Measurements from ENCODE around the gene TAP1.
"Not testable (repeated sequence)": the region's sequence is repeated elsewhere in the genome, so short reads cannot be mapped to it uniquely, and the experiment has no call there.

TAP1 gene, protein sequence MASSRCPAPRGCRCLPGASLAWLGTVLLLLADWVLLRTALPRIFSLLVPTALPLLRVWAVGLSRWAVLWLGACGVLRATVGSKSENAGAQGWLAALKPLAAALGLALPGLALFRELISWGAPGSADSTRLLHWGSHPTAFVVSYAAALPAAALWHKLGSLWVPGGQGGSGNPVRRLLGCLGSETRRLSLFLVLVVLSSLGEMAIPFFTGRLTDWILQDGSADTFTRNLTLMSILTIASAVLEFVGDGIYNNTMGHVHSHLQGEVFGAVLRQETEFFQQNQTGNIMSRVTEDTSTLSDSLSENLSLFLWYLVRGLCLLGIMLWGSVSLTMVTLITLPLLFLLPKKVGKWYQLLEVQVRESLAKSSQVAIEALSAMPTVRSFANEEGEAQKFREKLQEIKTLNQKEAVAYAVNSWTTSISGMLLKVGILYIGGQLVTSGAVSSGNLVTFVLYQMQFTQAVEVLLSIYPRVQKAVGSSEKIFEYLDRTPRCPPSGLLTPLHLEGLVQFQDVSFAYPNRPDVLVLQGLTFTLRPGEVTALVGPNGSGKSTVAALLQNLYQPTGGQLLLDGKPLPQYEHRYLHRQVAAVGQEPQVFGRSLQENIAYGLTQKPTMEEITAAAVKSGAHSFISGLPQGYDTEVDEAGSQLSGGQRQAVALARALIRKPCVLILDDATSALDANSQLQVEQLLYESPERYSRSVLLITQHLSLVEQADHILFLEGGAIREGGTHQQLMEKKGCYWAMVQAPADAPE

DNA sequence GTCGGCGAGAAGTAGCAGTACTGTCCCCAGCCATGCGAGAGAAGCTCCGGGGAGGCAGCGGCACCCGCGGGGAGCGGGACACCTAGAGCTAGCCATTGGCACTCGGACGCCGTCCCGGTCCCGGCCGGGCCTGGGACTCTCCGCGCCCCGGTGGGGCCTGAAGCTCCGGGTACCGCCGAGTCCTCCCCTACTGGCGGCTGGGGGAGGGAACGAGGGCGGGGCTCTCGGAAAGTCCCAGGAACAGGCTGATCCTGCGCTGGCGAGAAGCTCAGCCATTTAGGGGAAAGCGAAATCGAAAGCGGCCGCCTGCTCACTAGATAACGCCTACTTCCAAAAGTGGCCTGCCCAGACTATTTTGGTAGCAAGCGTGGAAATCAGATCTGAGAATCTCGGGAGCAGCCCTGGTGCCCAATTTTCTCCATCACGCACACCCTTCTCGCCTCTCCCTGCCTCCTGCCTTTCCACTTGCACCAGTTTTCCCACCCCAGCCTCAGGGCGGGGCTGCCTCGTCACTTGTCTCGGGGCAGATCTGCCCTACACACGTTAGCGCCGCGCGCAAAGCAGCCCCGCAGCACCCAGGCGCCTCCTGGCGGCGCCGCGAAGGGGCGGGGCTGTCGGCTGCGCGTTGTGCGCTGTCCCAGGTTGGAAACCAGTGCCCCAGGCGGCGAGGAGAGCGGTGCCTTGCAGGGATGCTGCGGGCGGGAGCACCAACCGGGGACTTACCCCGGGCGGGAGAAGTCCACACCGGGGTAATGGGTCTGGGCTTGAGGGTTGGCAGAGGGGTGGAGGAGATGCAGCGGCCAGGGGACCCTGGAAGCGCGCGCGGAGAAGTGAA is at the start of gene TAP1, which contains the start of gene PSMB9:
Gene TAP1 (minus strand): TSS at position 164 of the 835 bp plus-strand sequence. CDS start 68 bp downstream, at position 96.
Gene PSMB9 (plus strand): TSS at position 652 of the 835 bp plus-strand sequence. CDS start 38 bp downstream, at position 690.
- DNase-seq = peak; percentile 97

DNA sequence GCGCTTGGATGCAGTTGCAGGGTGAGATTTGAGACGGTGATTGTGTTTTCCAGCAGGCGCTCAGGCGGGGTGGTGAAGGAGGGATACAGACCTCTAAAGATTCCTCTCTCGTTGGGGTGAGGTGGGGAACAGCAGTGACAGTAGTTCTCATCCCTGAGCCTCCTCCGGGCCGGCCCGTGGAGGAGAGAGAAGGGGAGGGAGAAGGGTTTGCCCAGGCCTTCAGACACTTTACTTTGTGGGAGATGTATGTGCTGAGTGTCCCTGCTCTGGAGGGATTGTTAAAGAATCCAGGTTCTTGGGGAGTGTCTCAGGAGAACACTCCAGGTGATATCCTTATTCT is 41.5 kb upstream of the TAP1 start:
- no peak for DNase-seq

DNA sequence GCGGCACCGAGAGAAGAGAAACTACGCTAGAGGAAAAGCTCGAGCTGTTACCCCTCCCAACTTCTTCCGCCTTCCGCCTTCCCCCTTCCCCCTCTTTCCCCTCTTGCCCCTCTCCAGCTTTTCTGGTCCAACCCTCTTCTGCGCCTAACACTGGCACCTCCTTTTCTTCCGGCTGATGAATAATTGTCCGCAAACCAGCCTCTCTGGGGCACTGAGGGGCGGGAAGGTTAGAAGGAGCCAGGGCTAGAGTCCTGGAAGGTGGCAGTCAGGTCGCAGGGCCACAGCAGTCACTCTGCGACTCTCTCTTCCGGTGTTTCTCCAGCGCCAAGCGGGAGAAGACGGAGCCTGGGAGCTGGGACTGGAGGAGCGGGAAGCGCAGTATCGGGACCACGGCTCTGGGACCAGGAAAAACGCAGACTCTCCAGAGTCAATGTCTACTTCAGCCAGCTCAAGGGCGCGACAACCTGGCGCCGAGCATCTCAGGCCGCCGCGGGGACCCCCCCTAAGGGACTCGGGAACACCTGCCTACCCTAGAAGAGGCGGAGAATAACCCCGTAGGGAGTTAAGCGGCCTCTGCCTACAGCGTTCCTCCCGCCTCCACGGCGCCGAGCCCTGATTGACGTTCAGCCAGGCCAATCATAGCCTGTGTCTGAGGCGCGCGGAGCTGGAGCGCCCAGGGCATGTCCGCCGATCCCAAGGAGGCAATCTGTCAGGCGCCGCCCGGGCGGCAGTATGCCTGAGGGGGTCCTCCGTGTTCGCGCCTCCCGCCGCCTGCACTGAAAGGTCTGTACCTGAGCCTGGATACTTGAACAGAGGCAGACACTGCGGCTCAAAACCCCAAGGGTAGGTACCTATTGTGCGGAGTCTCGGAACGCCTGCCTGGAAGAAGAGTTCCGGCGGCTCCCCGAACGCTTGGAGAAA is 40.8 kb upstream of the TAP1 start:
- peak; percentile 96 for DNase-seq

DNA sequence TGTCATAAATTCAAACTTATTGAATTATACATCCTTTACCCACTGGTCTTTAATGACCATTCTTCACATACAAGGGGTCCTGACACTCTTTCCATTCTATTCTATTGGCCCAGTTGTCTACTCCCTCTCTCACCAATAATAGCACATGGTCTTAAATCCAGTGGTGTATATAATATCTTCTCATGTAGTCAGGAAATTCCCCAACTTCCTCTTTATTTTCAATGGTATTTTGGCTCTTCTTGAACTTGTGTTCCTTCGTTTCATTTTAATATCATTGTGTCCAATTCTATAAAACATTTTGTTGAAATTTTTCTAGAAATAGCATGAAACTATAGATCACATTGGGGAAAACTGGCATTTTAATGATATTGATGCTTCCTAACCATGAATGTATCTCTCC is 37.3 kb upstream of the TAP1 start:
- no peak for DNase-seq

DNA sequence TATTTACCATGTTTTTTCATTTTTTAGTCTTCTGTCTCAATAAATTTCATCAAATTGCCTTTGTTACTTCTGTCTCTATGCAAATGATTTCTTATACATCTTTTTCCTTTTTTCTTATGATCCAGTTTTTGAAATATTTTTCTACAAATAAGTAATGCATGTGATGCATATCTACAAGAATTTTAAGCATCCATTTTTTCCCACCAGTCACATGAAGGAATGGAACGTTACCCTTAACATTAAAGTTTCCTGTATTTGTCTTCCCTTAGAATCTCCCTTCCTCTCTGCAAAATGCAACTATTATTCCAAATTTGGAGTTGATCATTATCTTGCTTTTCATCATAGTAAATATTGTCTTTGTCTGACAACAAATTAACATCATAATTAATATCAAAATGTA is 36.0 kb upstream of the TAP1 start:
- DNase-seq = no peak

DNA sequence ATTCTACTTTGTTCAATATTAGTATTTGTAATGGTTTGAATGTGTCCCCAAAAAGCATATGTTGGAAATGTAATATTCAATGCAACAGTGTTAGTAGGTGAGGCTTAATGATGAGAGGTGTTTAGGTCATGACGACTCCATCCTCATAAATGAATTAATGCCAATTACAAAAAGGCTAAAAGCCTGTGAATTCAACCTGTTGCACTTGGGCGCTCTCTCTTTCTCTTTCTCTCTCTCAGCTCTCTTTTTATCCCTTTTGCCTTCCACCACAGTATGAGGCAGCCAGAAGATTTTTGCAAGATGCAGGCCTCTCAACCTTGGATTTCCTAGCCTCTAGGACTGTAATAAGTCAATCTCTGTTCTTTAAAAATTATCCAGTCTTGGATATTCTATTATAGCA is 35.1 kb upstream of the TAP1 start:
- DNase-seq = no peak

DNA sequence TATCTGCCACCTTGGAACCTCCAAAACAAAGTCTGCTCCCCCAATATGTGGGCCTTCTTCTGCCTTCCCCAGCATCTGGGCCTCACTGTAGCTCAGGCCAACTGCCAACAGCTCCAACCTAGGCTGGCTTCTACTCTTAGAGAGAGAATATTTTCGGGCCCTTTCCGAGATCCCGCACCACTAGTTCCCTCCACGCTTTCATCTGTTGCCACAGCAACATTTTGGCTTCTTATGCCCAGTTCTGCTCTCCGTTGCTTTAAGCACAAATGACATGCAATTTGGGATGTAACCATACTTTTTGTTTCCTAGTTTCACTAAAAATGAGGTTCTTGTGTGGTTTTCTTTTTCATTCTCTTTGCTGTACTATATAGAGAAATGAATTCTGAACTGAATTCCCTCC is 34.1 kb upstream of the TAP1 start:
- no peak for DNase-seq

DNA sequence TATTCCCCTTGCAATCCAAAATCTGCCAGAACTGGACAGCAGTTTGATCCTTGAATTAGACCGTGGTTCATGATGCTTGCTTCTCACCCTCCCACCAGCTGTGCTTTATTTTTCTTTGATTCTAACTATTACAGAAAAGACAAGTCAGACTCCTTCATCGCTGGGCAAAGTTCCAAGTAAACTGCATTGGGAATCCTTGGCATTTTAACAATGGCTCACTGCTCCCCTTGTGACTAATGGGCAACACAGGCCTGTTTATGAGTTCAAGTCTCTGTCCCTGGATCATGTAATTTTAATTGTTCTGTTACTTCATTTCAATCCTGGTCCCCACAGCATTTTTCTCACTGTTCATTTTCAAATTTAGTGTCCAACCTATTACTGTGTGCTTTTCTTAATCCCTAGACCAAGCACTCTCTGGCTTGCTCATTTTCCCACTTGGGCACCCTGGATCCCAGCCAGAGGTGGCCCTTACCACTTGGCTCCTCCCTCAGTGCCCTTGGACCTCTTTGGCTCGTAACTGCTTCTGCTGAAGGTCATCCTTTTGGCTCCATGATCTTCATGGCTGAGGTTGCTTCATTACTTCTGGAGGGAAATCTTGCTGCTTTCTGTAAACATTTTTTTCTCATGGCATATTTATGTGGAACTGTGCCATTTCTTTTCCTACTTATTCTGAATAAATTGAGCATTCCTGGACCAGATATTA is 33.3 kb upstream of the TAP1 start:
- no peak for DNase-seq

DNA sequence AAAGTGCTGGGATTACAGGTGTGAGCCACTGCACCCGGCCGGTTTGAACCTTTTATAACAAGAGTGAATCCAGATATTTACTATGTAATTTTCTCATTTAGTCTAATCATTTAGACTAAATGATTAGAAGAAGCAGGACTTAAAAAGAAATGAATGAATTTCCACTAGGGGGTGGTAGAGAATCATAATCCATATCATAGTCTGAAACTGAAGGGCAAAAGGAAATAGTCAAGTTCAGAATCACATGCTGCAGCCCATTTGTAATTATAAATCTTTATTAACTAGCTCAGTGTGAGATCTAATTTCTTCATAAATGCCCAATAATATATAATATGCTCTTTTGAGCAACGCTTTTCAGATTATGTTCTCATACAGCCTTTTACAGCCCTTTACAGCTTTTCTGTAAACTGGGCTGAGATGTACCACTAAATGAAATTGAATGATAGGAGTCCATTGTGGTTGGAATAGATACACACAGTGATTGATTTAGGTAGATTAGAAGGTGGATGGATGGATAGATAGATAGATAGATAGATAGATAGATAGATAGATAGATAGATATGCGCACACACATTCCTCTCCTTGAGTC is 32.3 kb upstream of the TAP1 start:
- peak; percentile 80 for DNase-seq

DNA sequence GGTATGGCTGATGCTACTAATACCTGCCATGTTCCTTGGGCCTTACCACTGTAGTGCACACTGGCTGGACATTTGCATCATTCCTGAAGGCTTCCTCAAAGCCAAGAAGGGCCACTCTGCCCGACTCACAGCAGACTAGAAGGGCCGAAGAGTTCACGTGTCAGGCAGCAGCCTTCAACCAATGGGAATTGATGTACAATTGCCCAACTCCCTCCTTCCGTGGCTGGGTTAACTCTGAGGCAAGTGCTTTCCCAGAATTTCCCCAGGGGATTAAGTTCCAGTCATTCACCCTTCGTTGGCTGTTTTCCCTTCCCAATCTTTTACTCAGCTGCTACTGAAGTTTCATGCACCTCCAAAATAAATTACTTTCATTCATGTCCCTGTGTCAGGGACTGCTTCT is 30.3 kb upstream of the TAP1 start:
- no peak for DNase-seq

DNA sequence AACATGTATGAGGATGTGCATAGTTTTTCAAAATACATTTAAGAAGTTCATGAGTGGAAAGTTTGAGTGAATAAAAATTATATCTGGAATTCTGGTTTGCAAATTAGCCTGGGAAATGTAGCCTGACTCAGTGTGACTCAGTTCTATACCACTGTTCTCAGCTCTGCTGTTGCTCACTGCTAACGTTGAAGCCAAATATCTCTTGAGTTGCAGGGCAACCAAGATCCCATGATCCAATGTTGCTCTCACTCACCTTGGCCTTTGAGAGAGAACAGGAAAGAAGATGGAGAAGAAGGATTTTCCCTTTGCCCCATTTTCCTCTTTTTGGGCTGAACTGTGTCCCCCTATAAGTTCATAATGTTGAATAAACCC is 29.4 kb upstream of the TAP1 start:
- no peak for DNase-seq

DNA sequence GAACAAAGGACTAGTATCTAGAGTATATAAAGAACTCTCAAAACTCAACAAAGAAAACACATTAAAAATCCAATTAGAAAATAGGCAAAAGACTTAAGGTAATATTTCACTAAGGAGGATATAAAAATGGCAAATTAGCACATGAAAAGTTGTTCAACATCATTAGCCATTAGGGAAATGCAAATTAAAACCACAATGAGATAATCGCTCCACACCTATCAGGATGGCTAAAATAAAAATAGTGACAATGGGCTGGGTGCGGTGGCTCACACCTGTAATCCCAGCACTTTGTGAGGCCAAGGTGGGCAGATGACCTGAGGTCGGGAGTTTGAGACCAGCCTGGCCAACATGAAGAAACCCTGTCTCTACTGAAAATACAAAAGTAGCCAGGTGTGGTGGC is 27.5 kb upstream of the TAP1 start:
- DNase-seq = not testable (repeated sequence)

DNA sequence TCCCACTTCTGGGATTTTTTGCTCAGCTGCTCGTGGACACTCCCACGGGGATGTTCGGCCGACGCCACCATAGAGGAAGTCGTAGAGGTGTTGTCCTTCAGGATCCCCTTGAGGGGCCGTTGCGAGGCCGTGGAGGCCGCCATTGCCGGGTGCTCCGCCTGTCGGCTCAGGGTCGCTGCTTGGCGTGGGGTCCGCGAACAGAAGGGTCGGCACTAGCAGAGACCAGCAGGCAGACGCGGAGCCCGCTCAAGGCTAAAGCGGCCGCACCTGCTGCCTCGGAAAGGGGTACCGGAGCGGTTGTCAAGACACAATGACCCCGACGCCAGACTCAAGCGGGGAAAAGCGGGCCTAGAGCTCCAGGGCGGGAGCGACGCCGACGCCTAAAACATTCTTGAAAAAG is 26.2 kb upstream of the TAP1 start:
- no peak for DNase-seq

DNA sequence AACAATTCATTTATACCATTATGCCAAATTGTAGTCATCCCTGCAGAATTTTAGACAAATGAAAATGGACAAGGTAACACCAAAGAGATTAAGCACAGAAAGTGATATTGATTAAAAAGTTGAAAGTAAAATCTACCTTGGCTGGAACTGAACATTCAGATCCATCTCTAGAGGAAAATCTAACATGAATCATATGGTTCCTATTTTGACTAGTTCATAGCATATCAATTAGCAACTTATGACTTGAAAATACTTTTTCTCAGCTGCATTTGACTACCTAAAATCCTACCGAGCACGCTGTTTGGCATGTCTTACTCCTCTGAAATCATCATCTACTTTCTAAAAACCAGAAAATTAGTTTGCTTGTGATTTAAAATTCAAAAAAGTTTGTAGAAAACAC is 23.1 kb upstream of the TAP1 start:
- DNase-seq = no peak

DNA sequence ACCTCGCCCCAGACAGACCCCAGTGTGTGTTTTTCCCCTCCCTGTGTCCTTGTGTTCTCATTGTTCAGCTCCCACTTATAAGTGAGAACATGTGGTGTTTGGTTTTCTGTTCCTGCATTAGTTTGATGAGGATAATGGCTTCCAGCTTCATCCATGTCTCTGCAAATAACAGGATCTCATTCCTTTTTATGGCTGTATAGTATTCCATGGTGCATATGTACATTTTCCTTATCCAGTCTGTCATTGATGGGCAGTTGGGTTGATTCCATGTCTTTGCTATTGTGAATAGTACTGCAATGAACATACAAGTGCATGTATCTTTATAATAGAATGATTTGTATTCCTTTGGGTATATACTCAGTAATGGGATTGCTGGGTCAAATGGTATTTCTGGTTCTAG is 20.4 kb upstream of the TAP1 start:
- DNase-seq = not testable (repeated sequence)

DNA sequence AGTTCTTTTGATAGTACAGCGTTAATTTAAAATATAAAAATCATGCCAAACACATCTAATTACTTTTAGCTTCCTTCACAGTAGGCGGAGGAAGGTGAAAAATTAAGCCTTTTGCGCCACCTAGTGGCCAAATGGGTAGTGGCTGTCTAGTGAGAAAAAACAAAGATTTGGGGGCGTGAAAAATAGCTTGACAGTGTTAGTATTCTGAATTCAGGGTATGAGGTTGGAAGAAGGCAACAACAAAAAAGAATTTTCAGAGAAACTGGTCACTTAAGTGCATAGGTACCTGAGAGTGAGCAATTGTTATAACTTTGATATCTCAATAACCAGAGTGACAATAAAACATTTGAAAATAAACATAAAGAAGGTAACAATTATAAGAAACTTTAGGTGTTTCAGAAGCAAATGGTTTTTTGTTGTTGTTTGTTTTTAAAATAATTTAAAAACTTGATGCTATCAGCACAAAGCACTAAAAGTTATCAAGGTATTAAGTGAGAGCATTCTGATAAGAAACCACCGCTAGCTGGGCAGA is 14.8 kb upstream of the TAP1 start:
- peak; percentile 89 for DNase-seq

DNA sequence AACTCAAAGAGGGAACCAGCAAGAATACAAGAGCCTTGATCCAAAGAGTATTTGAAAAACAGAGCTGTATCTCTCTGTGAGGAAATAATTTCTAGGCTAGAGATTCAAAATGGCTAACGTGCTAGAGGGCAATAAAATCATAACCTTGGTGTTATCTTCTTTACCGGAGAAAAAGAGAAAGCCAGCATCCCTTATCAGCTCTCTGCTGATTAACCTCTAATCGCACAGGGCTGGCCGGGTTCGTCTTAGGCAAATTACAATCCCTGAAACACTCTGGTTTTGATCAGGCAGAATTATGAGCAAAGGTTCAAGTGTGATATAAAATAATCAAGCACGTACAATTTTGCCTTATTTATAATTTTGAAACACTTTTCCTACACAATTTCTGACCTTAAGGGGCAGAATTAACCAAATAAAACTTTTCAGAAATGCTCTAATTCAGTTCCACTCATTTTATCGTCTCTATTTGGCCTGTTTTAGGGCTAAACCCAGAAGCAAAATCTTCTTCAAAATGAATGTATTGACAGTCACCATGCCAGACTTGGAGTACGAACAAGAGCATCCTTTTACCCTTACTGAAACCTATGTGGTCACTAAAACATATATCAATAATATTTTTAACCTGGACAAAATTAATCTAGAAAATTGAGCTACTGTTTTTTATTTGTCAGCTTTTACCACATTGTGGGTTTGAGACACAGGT is 14.2 kb upstream of the TAP1 start:
- no peak for DNase-seq

DNA sequence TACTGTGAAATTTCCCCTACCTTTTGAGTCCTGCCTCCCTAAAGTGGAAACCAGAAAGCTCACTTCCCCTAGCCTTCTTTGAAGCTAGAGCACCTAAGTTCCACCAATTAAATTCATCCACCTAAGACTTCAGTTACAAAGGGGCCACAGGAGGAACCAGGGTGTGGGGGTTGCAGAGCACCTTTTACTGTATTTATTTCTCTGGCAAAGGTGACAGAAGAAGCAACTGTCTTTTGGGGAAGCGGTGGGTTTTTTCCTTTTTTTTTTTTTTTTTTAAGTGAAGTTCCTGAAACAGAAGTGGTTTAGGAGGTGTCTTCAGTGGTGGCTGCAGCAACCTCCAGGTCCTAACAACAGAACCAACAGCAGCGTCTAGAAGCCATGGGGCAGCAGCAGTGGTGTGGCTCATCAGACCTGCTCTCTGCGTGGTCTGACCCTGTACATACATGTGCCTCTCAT is 13.5 kb upstream of the TAP1 start:
- DNase-seq = peak; percentile 39

DNA sequence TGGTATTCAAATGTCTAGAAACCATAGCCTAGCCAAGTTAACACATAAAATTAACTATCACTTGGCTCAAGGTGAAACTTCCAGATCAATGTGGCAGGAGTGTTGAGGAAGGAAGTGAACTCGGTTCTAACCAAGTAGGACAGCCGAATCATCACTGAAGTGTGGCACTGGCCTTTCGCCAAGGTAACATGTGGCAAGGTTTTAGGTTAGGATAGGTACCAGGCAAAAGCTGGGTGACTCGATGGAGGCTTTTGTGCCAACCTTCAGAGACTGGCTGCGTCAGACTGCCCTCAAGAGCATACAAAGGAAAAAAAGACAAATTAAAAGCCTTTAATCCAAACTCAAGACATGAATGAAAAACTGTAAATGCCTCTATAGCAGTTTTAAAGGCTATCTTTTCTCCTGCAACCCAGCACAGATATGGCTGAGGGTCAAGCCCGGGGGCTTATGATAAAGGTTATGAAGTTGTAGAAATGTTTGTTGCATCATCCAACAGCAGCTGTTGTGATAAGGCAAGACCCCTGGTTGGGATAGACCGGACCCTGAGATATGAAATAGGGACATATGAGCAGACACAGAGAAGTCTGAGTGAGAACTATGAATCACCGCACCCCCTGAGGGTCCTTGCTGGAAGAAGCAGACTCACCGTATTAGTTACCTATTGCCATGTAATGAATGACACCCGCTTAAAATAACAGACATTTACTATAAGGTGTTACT is 12.4 kb upstream of the TAP1 start:
- DNase-seq = no peak

DNA sequence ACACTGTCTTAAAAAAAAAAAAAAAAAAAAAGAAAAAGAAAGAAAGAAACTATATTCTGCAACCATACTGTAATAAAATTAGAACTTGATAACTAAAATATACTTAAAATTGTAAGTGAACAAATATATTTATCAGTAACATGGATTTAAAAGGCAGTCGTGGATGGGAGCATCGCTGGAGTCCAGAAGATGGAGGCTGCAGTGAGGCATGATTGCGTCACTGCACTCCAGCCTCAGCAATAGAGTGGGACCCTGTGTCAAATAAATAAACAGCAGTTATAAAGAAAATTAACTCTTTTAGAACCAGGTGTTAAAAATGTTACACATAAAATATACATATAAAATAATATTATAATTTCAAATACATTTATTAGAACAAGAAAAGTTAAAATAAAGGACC is 9.2 kb upstream of the TAP1 start:
- no peak for DNase-seq
